Posterior cingulate gyrus (tissue), 11 donors: ENCODE results near the gene LSAMP.

Experiments
- DNase-seq, 10 donors: peaks; one replicate each; pipeline versions ENCODE4 v3.0.0 to v3.0.0-alpha.2; 2020 to 2021; ENCODE audit warnings: mixed read lengths in 3 of 10
- intact Hi-C: fragments of 100-400 bp; cut with DNase I; formaldehyde crosslinking; loops from one replicate; pipeline ENCODE4 v1.15.1; 2023

Gene LSAMP

DNA sequence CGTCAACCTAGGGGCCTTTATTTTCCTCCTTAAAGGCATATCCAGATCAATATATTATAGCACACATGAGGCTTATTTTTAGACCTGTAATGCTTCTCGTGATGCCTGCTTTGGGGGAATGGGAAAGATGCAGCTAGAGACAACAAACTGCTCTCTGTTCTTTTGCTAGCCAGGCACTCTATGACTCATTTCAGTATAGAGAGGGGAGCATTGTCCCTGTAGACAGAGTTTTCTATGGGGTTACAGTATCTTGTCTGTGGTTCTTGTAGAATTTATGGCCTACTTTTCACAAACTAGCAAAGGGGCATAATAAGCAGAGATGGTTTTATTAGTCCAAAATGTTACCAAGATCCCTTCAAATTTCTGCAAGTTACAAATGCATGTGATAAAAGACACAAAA lies 305.6 kb downstream of the LSAMP start:
- intact Hi-C loops = loop anchor here (2.0 to 10.0 kb wide), 3 partner anchors 195 to 615 kb away; no protein-coding TSS in a partner anchor
- no peak for DNase-seq

GRCh38 chr3:116135457-116136085 lies 309.7 kb downstream of the LSAMP start:
- DNase-seq = peak in 5 of 10 donors; percentile 7 to 74 (median 37)
- intact Hi-C loops = loop anchor here (10.0 kb wide), 2 partner anchors 199 to 619 kb away; no protein-coding TSS in a partner anchor

DNA sequence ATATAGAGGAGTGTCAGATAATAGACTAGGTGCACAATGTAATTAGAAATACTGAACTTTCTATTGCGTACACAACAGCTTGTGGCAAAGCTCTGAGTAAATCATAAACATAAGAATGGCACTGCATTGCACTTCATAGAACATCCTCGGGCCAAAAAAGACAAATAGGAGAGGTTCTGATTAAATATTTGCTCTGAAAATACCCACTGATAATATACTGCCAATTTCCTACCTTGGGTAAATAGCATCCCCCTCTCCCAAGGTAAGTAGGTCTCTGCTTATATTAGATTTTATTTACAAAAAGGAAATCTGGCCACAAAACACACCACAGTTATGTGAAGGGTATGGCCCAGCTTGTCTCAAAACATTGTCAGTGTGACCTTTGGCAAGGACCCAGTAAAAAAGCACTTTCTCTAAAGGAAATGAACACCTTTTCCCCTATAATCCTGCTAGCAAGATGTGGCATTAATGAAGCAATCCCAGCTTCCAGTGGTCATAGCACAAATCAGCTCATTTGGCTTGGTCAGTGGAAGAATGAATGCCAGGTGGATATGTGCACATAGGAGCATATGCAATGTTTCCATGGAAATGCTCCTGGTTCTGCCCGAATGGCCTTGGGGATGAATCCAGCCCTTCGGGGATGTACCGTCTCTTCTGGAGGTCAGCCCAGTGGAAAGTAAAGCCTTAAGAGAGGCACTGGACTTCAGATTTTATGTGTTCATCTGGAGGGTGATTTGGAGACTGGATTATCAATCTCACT lies 315.9 kb downstream of the LSAMP start:
- DNase-seq = no peak
- intact Hi-C loops = no loop called here

DNA sequence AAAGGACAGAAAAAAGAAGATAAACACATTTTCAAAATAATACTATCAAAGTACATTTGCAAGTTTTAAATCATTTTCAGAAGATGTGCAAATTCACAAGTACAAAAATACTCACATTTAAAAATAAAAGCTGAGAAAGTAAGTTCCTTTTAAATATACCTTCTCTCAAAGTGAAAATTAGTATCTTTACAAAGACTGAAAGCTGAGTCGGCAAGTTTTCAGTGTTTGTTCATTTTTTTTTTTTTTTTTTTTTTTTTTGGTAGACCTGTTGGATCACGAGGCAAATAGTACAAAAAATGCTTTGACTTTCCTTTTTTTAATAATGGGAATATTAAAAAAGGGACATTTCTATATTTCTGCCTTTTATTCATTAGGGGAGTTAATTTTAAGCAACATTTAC lies 317.8 kb downstream of the LSAMP start:
- no peak for DNase-seq
- intact Hi-C loops = no loop called here

DNA sequence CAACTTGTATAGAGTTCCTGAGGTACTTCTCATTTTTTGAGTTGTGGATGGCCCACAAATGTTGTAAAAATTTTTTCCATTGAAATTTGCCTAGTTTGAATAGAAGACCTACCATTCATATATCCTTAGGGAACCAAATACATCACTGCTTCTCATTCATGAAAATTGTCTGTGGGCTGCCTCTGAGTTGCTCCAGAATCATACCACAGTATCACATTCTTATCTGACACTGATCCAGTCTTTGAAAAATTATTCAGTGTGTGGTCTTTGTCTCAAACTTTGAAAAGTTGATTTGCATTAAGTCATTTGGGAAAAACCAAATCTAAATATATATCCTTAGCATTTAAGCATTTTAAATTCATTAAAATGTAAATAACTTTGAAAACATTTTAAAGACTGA lies 321.1 kb downstream of the LSAMP start:
- no peak for DNase-seq
- intact Hi-C loops = no loop called here

GRCh38 chr3:116118475-116119169 lies 326.7 kb downstream of the LSAMP start:
- intact Hi-C loops = no loop called here
- DNase-seq = no peak

- intact Hi-C loops = no loop called here
- DNase-seq = no peak
Measured at GRCh38 chr3:116114586-116114985, 330.7 kb downstream of the LSAMP start.

GRCh38 chr3:116112696-116113095 lies 332.6 kb downstream of the LSAMP start:
- DNase-seq = no peak
- intact Hi-C loops = no loop called here

GRCh38 chr3:116111765-116112164 lies 333.5 kb downstream of the LSAMP start:
- DNase-seq = no peak
- intact Hi-C loops = no loop called here

- intact Hi-C loops = no loop called here
- DNase-seq = no peak
Measured at GRCh38 chr3:116103868-116104530, 341.3 kb downstream of the LSAMP start.

DNA sequence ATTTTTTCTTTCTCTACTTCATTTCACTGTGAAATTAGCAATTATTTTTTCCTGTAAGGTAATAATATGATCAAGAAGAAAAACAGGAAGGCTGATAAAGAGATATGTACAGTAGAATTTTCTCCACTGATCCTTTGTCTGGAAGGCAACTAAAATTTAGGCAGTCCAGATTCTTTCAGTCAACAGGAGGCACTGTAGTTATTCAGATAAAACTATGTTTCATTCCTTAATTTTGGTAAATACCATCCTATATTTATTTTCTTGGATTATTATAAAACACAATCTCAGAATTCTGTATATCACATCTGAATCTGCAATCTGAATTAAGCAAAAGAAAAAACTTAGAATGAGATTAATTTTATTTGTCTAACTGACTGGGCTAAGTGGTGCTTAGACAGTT lies 343.2 kb downstream of the LSAMP start:
- no peak for DNase-seq
- intact Hi-C loops = no loop called here

GRCh38 chr3:116097226-116097625 lies 348.1 kb downstream of the LSAMP start:
- DNase-seq = no peak
- intact Hi-C loops = no loop called here

DNA sequence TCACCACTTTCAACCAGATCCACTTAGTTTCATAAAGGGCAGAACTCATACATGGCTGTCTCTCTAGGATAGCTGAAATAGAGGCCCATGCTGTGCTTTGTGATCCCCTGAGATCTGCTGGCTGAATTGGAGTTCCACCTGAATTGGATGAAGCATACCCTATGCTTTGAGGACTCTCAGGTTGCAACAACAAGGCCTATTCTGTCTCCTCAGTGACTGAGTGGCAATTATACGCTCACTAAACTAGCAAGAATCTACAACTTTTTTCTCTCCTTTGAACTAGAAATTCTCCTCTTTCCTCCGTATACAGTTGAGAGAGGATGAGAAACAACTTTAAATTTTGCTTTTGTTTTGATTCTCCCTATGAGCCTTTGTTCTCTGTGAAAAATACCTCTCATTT lies 348.7 kb downstream of the LSAMP start:
- intact Hi-C loops = no loop called here
- DNase-seq = no peak

- DNase-seq = no peak
- intact Hi-C loops = no loop called here
Measured at GRCh38 chr3:116093374-116093773, 351.9 kb downstream of the LSAMP start.

- DNase-seq = no peak
- intact Hi-C loops = no loop called here
Measured at GRCh38 chr3:116087426-116087825, 357.9 kb downstream of the LSAMP start.

DNA sequence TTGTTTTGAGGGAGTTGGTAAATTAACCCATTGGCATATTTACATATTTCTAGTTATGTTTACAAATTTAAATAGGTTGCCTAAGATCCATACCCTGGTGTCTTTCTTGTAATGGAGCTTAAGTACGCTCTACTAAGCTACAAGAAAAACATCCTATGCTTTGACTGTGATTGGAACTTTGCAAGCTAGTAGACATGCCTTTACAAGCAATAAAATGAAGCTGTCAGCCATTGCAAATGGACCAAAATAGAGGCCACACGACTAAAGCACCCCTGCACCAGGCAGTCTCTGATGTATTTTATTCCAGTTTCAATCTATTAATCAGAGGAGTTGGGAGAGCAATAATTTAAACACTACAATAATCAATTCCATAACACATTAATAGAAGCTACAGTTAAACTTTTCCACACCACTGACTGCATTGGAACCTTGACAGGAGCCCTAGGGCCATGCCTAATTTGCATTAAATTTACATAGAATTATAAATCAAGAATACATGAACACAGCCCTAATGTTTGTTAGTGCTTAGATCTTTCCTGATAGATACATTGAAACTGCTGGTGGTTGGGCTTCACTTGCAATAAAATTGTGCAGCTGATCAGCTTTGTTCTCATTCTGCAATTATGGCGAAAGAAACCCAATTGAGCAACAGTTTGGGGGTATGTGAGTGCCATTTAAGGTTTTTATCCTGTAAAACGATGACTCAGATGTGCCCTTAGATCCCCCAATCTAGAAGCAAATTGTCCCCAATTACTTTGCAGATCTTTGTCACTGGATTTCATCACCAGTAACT lies 360.1 kb downstream of the LSAMP start:
- DNase-seq = no peak
- intact Hi-C loops = no loop called here

DNA sequence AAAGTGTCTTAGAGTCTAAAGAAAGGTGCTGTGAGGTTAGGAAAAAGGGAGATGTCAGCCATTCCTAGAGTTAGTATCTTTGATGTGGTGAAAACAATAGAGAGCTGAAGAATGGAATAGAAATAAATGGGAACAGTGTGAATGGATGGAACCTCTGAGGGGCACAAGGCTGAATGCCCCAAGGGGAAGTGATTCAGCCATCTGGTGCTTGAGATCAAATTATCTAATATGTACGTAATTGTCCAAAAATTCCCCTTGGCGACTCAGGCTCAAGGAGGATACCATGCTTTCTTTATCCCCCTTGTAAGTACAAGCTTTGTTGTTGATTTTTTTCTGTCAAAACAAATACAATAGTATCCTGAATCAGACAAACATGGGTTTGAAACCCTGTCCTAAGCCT lies 361.6 kb downstream of the LSAMP start:
- no peak for DNase-seq
- intact Hi-C loops = no loop called here

GRCh38 chr3:116078561-116078960 lies 366.7 kb downstream of the LSAMP start:
- intact Hi-C loops = no loop called here
- no peak for DNase-seq

- intact Hi-C loops = no loop called here
- DNase-seq = no peak
Measured at GRCh38 chr3:116077557-116077956, 367.7 kb downstream of the LSAMP start.

DNA sequence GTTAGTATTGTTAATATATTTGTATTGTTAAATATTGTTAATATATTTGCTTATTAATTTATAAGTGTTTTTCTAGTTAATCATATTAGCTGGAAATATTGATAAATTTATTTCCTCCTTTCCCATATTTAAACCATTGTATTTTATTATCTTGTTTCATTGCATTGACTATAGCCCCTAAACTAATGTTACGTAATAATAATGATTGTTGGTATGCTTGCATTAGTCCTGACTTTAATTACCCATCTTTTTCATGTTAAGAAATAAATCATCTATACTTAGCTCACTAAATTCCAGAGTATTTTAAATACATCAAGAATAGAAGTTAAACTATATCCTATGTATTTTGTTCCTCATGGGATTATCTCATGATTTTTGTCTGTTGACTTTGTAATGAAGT lies 368.2 kb downstream of the LSAMP start:
- DNase-seq = no peak
- intact Hi-C loops = no loop called here
